Activated T-cell treated with anti-CD3 and anti-CD28 coated beads, Interleukin-2, amount 50 U/mL, for 72 hours (primary cell): ENCODE results near the gene ZNF222. TPM values are rescaled to one million over a fixed set of nuclear protein-coding genes. Genes with fewer than 3 reads are reported as not detected.

Experiments
- ATAC-seq, 2 donors: fragments of 150-1000 bp; cut with Tn5 transposase; replicated peaks in 1 of 2; 2 replicates each; pipeline ENCODE4 v1.10.0; 2021; ENCODE audit warnings: moderate library complexity in 2 of 2, mild to moderate bottlenecking in 1 of 2
- DNase-seq, 2 donors: peaks; one replicate each; pipeline ENCODE4 v3.0.0; 2021 to 2022; ENCODE audit warnings: mixed read lengths in 1 of 2
- H3K27ac Mint-ChIP-seq: one replicate; pipeline ENCODE4 v1.8.0; 2022; ENCODE audit warnings: mild to moderate bottlenecking, moderate library complexity, mixed read lengths
- H3K27me3 Mint-ChIP-seq: one replicate; pipeline ENCODE4 v1.8.0; 2022; ENCODE audit warnings: low read depth, mixed read lengths
- H3K36me3 Mint-ChIP-seq, 2 donors: one replicate each; pipeline ENCODE4 v1.8.0; 2022; ENCODE audit warnings: mixed read lengths in 2 of 2, mild to moderate bottlenecking in 1 of 2; ENCODE audit not compliant: insufficient read depth in 2 of 2
- H3K4me1 Mint-ChIP-seq: one replicate; pipeline ENCODE4 v1.8.0; 2022; ENCODE audit warnings: low read depth, mixed read lengths
- H3K4me3 Mint-ChIP-seq, 2 donors: one replicate each; pipeline ENCODE4 v1.8.0; 2022; ENCODE audit warnings: mild to moderate bottlenecking in 2 of 2, mixed read lengths in 2 of 2, moderate library complexity in 2 of 2
- H3K9me3 Mint-ChIP-seq, 2 donors: one replicate each; pipeline ENCODE4 v1.8.0; 2022; ENCODE audit warnings: mixed read lengths in 2 of 2
- total RNA-seq, 2 donors: library from RNA; stranded (reverse); gene quantifications; one replicate each; pipeline ENCODE4 v1.2.3, GENCODE V29; 2022

Gene ZNF222
- total RNA-seq, 2 donors from 2014 or later: 2.7 to 3.0 TPM

DNA sequence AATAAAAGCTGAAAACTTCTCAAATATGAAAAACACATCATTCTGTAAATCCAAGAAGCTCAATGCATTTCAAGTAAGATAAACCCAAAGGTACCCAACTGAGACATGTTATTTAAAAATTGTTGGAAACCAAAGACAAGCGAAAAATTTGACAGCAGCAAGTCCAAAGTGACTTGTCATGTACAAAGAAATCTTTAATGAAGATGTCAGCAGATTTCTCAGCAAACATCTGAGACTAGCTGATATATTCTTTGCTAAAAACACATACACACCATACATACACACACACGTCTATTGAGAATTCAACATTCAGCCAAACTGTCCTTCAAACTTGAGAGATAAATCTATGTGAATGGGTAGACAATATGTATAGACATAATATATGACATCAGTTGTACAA, 5.7 kb upstream of the ZNF222 start:
- Mint-ChIP-seq H3K27me3 (no peaks in the 10 kb centered on the region), H3K27ac (no peak overlapping the region), H3K9me3 (peaks cover 21 to 27% of the 10 kb centered on the region in 2 donors), H3K36me3 (peaks cover 15 to 18% of the 10 kb centered on the region in 2 donors), H3K4me1 (peaks cover under 1% of the 10 kb centered on the region), H3K4me3 (no peak overlapping the region)
- ATAC-seq (no peak), DNase-seq (no peak)

- peaks cover 20 to 28% of the 10 kb centered on the region in 2 donors for H3K36me3 Mint-ChIP-seq
- DNase-seq (no peak), ATAC-seq (no peak)
- peaks cover 17% of the 10 kb centered on the region for H3K4me1 Mint-ChIP-seq
- H3K27ac Mint-ChIP-seq: no peak overlapping the region
- H3K27me3 Mint-ChIP-seq: no peaks in the 10 kb centered on the region
- H3K4me3 Mint-ChIP-seq: no peak overlapping the region
- peaks cover 21 to 25% of the 10 kb centered on the region in 2 donors for H3K9me3 Mint-ChIP-seq
These were observed 4.0 kb upstream of the ZNF222 start for GRCh38 chr19:44021221-44021620.

GRCh38 chr19:44024900-44025216, 321 bp upstream of the ZNF222 start:
- DNase-seq: no peak
- no peaks in the 10 kb centered on the region for H3K27me3 Mint-ChIP-seq
- H3K9me3 Mint-ChIP-seq: peaks cover 21 to 25% of the 10 kb centered on the region in 2 donors
- H3K4me1 Mint-ChIP-seq: peaks cover 17% of the 10 kb centered on the region
- no peak for ATAC-seq
- H3K4me3 Mint-ChIP-seq: peak overlapping the region; percentile 88 to 97
- peaks cover 24 to 52% of the 10 kb centered on the region in 2 donors for H3K36me3 Mint-ChIP-seq
- peak overlapping the region; percentile 74 for H3K27ac Mint-ChIP-seq

- peaks cover 17% of the 10 kb centered on the region for H3K4me1 Mint-ChIP-seq
- peaks cover 19 to 23% of the 10 kb centered on the region in 2 donors for H3K9me3 Mint-ChIP-seq
- peak overlapping the region; percentile 88 to 97 for H3K4me3 Mint-ChIP-seq
These were observed 1.4 kb downstream of the ZNF222 start for GRCh38 chr19:44026622-44027021.

DNA sequence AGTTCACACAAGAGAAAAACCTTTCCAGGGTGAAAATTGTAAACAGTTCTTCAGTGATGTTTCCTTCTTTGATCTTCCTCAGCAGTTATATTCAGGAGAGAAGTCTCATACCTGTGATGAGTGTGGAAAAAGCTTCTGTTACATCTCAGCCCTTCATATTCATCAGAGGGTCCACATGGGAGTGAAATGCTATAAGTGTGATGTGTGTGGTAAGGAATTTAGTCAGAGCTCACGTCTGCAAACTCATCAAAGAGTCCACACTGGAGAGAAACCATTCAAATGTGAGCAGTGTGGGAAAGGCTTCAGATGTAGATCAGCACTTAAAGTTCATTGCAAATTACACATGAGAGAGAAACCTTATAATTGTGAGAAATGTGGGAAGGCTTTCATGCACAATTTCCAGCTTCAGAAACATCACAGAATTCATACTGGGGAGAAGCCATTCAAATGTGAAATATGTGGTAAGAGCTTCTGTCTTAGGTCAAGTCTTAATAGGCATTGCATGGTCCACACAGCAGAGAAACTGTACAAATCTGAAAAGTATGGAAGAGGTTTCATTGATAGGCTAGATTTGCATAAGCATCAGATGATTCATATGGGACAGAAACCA, 6.9 kb downstream of the ZNF222 start:
- H3K9me3 Mint-ChIP-seq: peaks cover 28 to 40% of the 10 kb centered on the region in 2 donors
- H3K4me3 Mint-ChIP-seq: no peak overlapping the region
- no peaks in the 10 kb centered on the region for H3K27me3 Mint-ChIP-seq
- no peak for ATAC-seq
- no peak overlapping the region for H3K27ac Mint-ChIP-seq
- no peak for DNase-seq
- H3K4me1 Mint-ChIP-seq: no peaks in the 10 kb centered on the region
- peaks cover 50 to 73% of the 10 kb centered on the region in 2 donors for H3K36me3 Mint-ChIP-seq

More at GRCh38 chr19:44026622-44027021, 1.4 kb downstream of the ZNF222 start:
- Mint-ChIP-seq H3K27me3 (no peaks in the 10 kb centered on the region), H3K36me3 (peaks cover 30 to 67% of the 10 kb centered on the region in 2 donors), H3K27ac (no peak overlapping the region)
- DNase-seq (no peak), ATAC-seq (no peak)

DNA sequence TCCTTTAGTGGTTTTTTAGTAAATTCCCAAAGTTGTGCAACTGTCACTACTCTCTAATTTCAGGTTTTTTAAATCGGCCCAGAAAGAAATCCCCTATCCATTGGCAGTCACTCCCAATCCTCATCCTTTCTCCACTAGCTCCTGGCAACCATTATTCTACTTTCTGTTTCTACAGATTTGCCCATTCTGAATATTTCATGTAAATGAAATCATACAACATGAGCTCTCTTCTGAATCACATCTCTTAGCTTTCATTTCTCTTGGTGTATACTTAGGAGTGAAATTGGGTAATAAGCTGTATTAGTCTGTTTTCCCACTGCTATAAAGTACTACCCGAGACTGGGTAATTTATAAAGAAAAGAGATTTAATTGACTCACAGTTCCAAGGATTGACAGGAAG, 17.0 kb downstream of the ZNF222 start:
- Mint-ChIP-seq H3K27ac (no peak overlapping the region), H3K4me3 (no peak overlapping the region), H3K4me1 (no peaks in the 10 kb centered on the region), H3K36me3 (peaks cover 9 to 17% of the 10 kb centered on the region in 2 donors), H3K9me3 (peaks cover 21 to 28% of the 10 kb centered on the region in 2 donors), H3K27me3 (no peaks in the 10 kb centered on the region)
- ATAC-seq (no peak), DNase-seq (no peak)

DNA sequence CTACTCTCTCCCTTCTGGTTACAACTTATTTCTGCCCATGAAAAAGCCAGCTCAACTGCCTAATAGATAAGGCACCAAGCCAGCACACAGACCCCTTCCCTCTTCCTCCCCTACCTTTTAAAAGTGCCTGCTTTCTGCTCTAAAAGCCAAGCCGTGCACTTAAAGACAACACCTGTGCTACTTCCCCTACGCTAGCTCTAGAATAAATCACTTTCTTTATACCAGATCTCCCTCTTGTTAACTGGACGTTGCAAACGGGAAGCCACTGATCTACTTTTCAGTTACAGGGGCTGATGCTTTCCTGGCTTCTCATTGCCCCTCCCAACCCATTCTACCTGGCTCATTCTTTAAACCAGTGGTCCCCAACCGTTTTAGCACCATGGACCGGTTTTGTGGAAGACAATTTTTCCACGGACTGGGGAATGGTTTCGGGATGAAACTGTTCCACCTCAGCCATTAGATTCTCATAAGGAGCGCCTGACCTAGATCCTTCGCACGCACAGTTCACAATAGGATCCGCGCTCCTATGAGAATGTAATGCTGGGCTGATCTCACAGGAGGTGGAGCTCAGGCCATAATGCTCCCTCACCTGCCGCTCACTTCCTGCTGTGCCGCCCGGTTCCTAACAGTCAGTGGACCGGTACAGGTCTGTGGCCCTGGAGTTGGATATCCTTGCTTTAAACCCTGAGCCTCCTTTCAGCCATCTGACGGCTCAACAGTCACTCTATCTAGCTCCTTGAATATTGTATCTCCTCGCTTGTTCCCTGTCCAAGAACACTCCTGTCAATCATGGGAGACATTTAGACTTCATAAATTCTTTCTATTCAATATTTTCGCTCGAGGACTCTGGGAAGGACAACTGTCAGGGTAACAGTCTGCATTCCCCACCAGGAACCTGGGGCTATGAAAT, 25.8 kb downstream of the ZNF222 start:
- DNase-seq (peak in 1 of 2 donors; percentile 20), ATAC-seq (peak; percentile 78 to 81)
- peak overlapping the region; percentile 92 to 93 for H3K4me3 Mint-ChIP-seq

DNA sequence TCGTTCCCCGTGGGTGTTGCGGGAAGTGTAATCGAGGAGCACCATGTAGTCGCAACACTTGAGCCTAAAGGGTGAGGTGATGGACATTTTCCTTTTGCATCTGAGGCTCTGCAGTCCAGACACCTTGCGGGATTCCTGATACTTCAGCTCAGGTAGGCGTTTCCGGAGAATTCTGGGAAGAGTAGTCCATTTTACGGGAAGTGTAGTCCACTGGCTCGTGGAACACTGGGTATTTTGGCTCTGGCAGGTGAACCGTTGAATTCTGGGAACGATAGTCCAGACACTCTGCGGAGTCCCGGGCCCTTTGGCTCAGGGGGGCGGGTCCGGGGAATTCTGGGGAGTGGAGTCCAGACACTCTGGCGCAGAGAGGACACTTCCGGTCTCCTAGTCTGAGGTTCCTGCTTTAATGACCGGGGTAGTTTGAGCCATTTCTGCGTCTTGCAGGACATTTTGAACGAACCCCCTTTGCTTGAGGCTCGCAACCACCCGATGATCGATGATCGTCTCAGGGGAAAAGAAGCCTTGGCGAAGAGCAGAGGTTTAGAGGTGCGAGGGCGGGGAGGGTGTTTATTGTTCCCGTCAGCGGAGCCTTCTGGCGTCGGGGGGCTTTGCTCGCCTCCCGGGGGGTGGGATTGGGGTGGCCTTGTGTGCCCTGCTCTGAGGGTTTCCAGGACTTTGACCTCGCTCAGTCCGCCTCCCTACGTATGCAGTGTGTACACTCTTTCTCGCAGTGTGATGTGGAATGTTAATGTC, 26.6 kb downstream of the ZNF222 start, which contains the start of gene ZNF223:
Gene ZNF223 (plus strand): TSS at position 387 of the 753 bp plus-strand sequence. CDS start 3,141 bp downstream, outside the sequence.
- peaks cover 6% of the 10 kb centered on the region for H3K27me3 Mint-ChIP-seq
- H3K9me3 Mint-ChIP-seq: peaks cover 13 to 21% of the 10 kb centered on the region in 2 donors
- peak; percentile 35 to 45 for DNase-seq
- peaks cover 23 to 26% of the 10 kb centered on the region in 2 donors for H3K36me3 Mint-ChIP-seq
- H3K4me3 Mint-ChIP-seq: peak within 1 kb of the TSS; percentile 92 to 93
- H3K4me1 Mint-ChIP-seq: peaks cover 23% of the 10 kb centered on the region
- peak; percentile 69 to 75 for ATAC-seq
- peak within 1 kb of the TSS; percentile 52 for H3K27ac Mint-ChIP-seq

More for the DNA sequence above, 25.8 kb downstream of the ZNF222 start:
- H3K9me3 Mint-ChIP-seq: peaks cover 15 to 22% of the 10 kb centered on the region in 2 donors
- peaks cover 23% of the 10 kb centered on the region for H3K4me1 Mint-ChIP-seq
- H3K27ac Mint-ChIP-seq: peak overlapping the region; percentile 52
- H3K27me3 Mint-ChIP-seq: peaks cover 6% of the 10 kb centered on the region
- H3K36me3 Mint-ChIP-seq: peaks cover 23 to 26% of the 10 kb centered on the region in 2 donors

GRCh38 chr19:44055870-44056269, 30.7 kb downstream of the ZNF222 start:
- Mint-ChIP-seq H3K9me3 (peaks cover 15 to 19% of the 10 kb centered on the region in 2 donors), H3K27me3 (no peaks in the 10 kb centered on the region), H3K27ac (no peak overlapping the region), H3K4me3 (no peak overlapping the region), H3K4me1 (peaks cover 19% of the 10 kb centered on the region), H3K36me3 (peaks cover 23 to 25% of the 10 kb centered on the region in 2 donors)
- no peak for ATAC-seq
- DNase-seq: no peak

GRCh38 chr19:44059229-44059628, 34.0 kb downstream of the ZNF222 start:
- no peak for ATAC-seq

GRCh38 chr19:44061038-44061437, 35.9 kb downstream of the ZNF222 start:
- no peak overlapping the region for H3K4me3 Mint-ChIP-seq

More at GRCh38 chr19:44059229-44059628, 34.0 kb downstream of the ZNF222 start:
- H3K27ac Mint-ChIP-seq: no peak overlapping the region
- peaks cover 24% of the 10 kb centered on the region in 2 donors for H3K36me3 Mint-ChIP-seq
- H3K4me1 Mint-ChIP-seq: no peaks in the 10 kb centered on the region
- peaks cover 12 to 18% of the 10 kb centered on the region in 2 donors for H3K9me3 Mint-ChIP-seq
- no peaks in the 10 kb centered on the region for H3K27me3 Mint-ChIP-seq
- DNase-seq: no peak
- no peak overlapping the region for H3K4me3 Mint-ChIP-seq

DNA sequence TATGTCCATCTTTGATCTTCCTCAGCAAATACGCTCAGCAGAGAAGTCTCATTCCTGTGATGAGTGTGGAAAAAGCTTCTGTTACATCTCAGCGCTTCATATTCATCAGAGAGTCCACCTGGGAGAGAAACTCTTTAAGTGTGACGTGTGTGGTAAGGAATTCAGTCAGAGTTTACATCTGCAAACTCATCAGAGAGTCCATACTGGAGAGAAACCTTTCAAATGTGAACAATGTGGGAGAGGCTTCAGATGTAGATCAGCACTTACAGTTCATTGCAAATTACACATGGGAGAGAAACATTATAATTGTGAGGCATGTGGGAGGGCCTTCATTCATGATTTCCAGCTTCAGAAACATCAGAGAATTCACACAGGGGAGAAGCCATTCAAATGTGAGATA, 41.1 kb downstream of the ZNF222 start:
- Mint-ChIP-seq H3K27ac (no peak overlapping the region), H3K4me1 (peaks cover 3% of the 10 kb centered on the region), H3K9me3 (peaks cover 24 to 26% of the 10 kb centered on the region in 2 donors), H3K4me3 (no peak overlapping the region), H3K27me3 (no peaks in the 10 kb centered on the region), H3K36me3 (peaks cover 31 to 41% of the 10 kb centered on the region in 2 donors)
- ATAC-seq: no peak
- DNase-seq: no peak

More at GRCh38 chr19:44061038-44061437, 35.9 kb downstream of the ZNF222 start:
- ATAC-seq (no peak), DNase-seq (no peak)
- H3K36me3 Mint-ChIP-seq: peaks cover 18 to 25% of the 10 kb centered on the region in 2 donors
- no peak overlapping the region for H3K27ac Mint-ChIP-seq
- peaks cover 7 to 11% of the 10 kb centered on the region in 2 donors for H3K9me3 Mint-ChIP-seq
- H3K4me1 Mint-ChIP-seq: no peaks in the 10 kb centered on the region
- H3K27me3 Mint-ChIP-seq: no peaks in the 10 kb centered on the region
